ENCODE measurements around the gene CPNE6. TPM values are rescaled to one million over a fixed set of nuclear protein-coding genes. Genes with fewer than 3 reads are reported as not detected.

CPNE6 gene
- polyA plus RNA-seq, 3 donors: not detected

GRCh38 chr14:24086193-24086955 is 15.0 kb downstream of the CPNE6 start:
- no peak for DNase-seq
- no peak overlapping the region for H3K4me3 ChIP-seq (replicated peaks in 1 of 3; ENCODE audit: low read depth in 2 of 3, low read length in 3 of 3)
- no peak overlapping the region for H3K27ac ChIP-seq (ENCODE audit: low read depth in 1 of 2, low read length in 2 of 2)
- no peak overlapping the region for H3K4me3 Mint-ChIP-seq
- peaks cover 4 to 6% of the 10 kb centered on the region in 2 donors for H3K36me3 Mint-ChIP-seq
- 86% methylated on average over 3 of the region's 3 CpGs for WGBS (ENCODE audit: insufficient coverage)
- peaks cover 9 to 12% of the 10 kb centered on the region in 2 donors for H3K4me1 ChIP-seq (ENCODE audit: control insufficient read depth in 1 of 2, insufficient read depth in 2 of 2, low read length in 2 of 2)
- H3K27me3 ChIP-seq (ENCODE audit: control insufficient read depth in 2 of 2, insufficient read depth in 2 of 2, low read length in 2 of 2): peaks cover 10 to 25% of the 10 kb centered on the region in 2 donors
- peaks cover 0 to 15% (median 0%) of the 10 kb centered on the region in 7 donors for H3K9me3 Mint-ChIP-seq
- H3K4me2 ChIP-seq (replicated peaks; ENCODE audit: extremely low read depth, low read length, poor library complexity, severe bottlenecking): no peak overlapping the region
- H3K9ac ChIP-seq (ENCODE audit: insufficient read depth, low read length, poor library complexity, severe bottlenecking): no peak overlapping the region
- H3K9me3 ChIP-seq (replicated peaks in 1 of 2; ENCODE audit: control insufficient read depth in 1 of 2, insufficient read depth in 1 of 2, low read length in 2 of 2): no peaks in the 10 kb centered on the region
- H3K36me3 ChIP-seq (replicated peaks in 1 of 2; ENCODE audit: control insufficient read depth in 1 of 2, insufficient read depth in 2 of 2, low read length in 2 of 2): no peaks in the 10 kb centered on the region
- H3K27ac Mint-ChIP-seq: no peak overlapping the region
- H2AFZ ChIP-seq (ENCODE audit: insufficient read depth, low read depth, low read length, poor library complexity, severe bottlenecking): no peak overlapping the region
- intact Hi-C loops (cut with micrococcal nuclease): no loop called here
- no peak for TF ChIP-seq CTCF (IDR thresholded peaks at IDR 0.05)
- peaks cover 22 to 24% (median 23%) of the 10 kb centered on the region in 3 donors for H3K27me3 Mint-ChIP-seq (ENCODE audit: low read depth in 3 of 3)
- H3K4me1 Mint-ChIP-seq: peaks cover 12% of the 10 kb centered on the region
- no peaks in the 10 kb centered on the region for H3K79me2 ChIP-seq (ENCODE audit: insufficient read depth, low read length)
- H4K20me1 ChIP-seq (ENCODE audit: insufficient read depth, low read length): no peaks in the 10 kb centered on the region

GRCh38 chr14:24087004-24087403 is 15.6 kb downstream of the CPNE6 start:
- Mint-ChIP-seq H3K4me1 (peaks cover 11% of the 10 kb centered on the region), H3K27ac (no peak overlapping the region), H3K27me3 (ENCODE audit: low read depth in 3 of 3) (peaks cover 17% of the 10 kb centered on the region in 3 donors), H3K4me3 (no peak overlapping the region), H3K9me3 (peaks cover 0 to 11% (median 0%) of the 10 kb centered on the region in 7 donors), H3K36me3 (peaks cover 2 to 3% of the 10 kb centered on the region in 2 donors)
- Histone ChIP-seq H3K79me2 (ENCODE audit: insufficient read depth, low read length) (no peaks in the 10 kb centered on the region), H3K4me1 (ENCODE audit: control insufficient read depth in 1 of 2, insufficient read depth in 2 of 2, low read length in 2 of 2) (peaks cover 4 to 7% of the 10 kb centered on the region in 2 donors), H3K27me3 (ENCODE audit: control insufficient read depth in 2 of 2, insufficient read depth in 2 of 2, low read length in 2 of 2) (peaks cover 4 to 19% of the 10 kb centered on the region in 2 donors), H3K9me3 (replicated peaks in 1 of 2; ENCODE audit: control insufficient read depth in 1 of 2, insufficient read depth in 1 of 2, low read length in 2 of 2) (no peaks in the 10 kb centered on the region), H4K20me1 (ENCODE audit: insufficient read depth, low read length) (no peaks in the 10 kb centered on the region), H2AFZ (ENCODE audit: insufficient read depth, low read depth, low read length, poor library complexity, severe bottlenecking) (no peak overlapping the region), H3K9ac (ENCODE audit: insufficient read depth, low read length, poor library complexity, severe bottlenecking) (no peak overlapping the region), H3K27ac (ENCODE audit: low read depth in 1 of 2, low read length in 2 of 2) (no peak overlapping the region), H3K36me3 (replicated peaks in 1 of 2; ENCODE audit: control insufficient read depth in 1 of 2, insufficient read depth in 2 of 2, low read length in 2 of 2) (no peaks in the 10 kb centered on the region), H3K4me2 (replicated peaks; ENCODE audit: extremely low read depth, low read length, poor library complexity, severe bottlenecking) (no peak overlapping the region), H3K4me3 (replicated peaks in 1 of 3; ENCODE audit: low read depth in 2 of 3, low read length in 3 of 3) (no peak overlapping the region)
- no peak for DNase-seq
- intact Hi-C loops (cut with micrococcal nuclease): no loop called here
- TF ChIP-seq CTCF (IDR thresholded peaks at IDR 0.05): no peak
- WGBS (ENCODE audit: insufficient coverage): 100% methylated on average over 1 of the region's 1 CpG
